ENCODE measurements around the gene LRRC18. TPM values are rescaled to one million over a fixed set of nuclear protein-coding genes. Genes with fewer than 3 reads are reported as not detected.

Gene LRRC18
- total RNA-seq, 1 experiment from 2014 or later, result not detected

GRCh38 chr10:48884179-48885045 is 55.2 kb downstream of the LRRC18 start:
- Histone ChIP-seq H4K91ac (ENCODE audit: insufficient read length, low read depth, low read length) (no peak overlapping the region), H3K4ac (ENCODE audit: low read depth, low read length) (no peak overlapping the region), H2BK120ac (ENCODE audit: low read depth, low read length, poor library complexity, severe bottlenecking) (no peak overlapping the region), H3K23ac (ENCODE audit: insufficient read length, low read depth, low read length) (no peak overlapping the region), H3K27me3 (ENCODE audit: insufficient read depth, low read length) (no peaks in the 10 kb centered on the region), H3K9ac (ENCODE audit: extremely low read depth, insufficient read length, low read length) (no peak overlapping the region), H3K18ac (ENCODE audit: insufficient read length, low read depth, low read length) (no peak overlapping the region), H2BK12ac (ENCODE audit: insufficient read length, low read depth, low read length) (no peak overlapping the region), H4K8ac (replicated peaks; ENCODE audit: insufficient read length, low read depth, low read length) (no peak overlapping the region), H3K9me3 (ENCODE audit: control insufficient read depth, low read depth, low read length) (no peaks in the 10 kb centered on the region), H3T11ph (ENCODE audit: low read length) (no peak overlapping the region), H3K79me2 (ENCODE audit: insufficient read depth, low read length) (no peaks in the 10 kb centered on the region), H3K56ac (ENCODE audit: insufficient read length, low read depth, low read length) (no peak overlapping the region), H2BK5ac (ENCODE audit: insufficient read length, low read length) (no peak overlapping the region), H3K27ac (ENCODE audit: insufficient read length, low read depth, low read length) (no peak overlapping the region), H4K5ac (ENCODE audit: insufficient read length, low read depth, low read length) (no peak overlapping the region), H2BK20ac (ENCODE audit: low read depth, low read length, poor library complexity, severe bottlenecking) (no peak overlapping the region), H4K20me1 (ENCODE audit: control insufficient read depth, insufficient read depth, insufficient read length) (no peaks in the 10 kb centered on the region), H3K4me1 (ENCODE audit: insufficient read depth, low read length) (peaks cover 3% of the 10 kb centered on the region; the same call in 1 of the 2 replicates), H2AK5ac (ENCODE audit: insufficient read length, low read length) (no peak overlapping the region), H3K79me1 (ENCODE audit: insufficient read depth, low read depth, low read length, poor library complexity, severe bottlenecking) (no peaks in the 10 kb centered on the region), H2AFZ (ENCODE audit: low read length) (no peak overlapping the region), H3K14ac (ENCODE audit: insufficient read depth, low read length) (no peak overlapping the region), H3K23me2 (ENCODE audit: insufficient read length, low read depth, low read length, poor library complexity, severe bottlenecking) (no peaks in the 10 kb centered on the region), H2BK15ac (ENCODE audit: low read depth, low read length) (no peak overlapping the region), H3K4me2 (ENCODE audit: insufficient read depth, insufficient read length, low read length) (no peak overlapping the region)
- TF ChIP-seq CTCF (conservative IDR thresholded peaks at IDR 0.05), result no peak
- Mint-ChIP-seq H3K9me3 (peaks cover 0 to 4% of the 10 kb centered on the region in 2 experiments; a peak in 2 of 5 replicates), H3K27me3 (ENCODE audit: low read depth) (no peaks in the 10 kb centered on the region; the same call in 1 of the 2 replicates), H3K36me3 (ENCODE audit: insufficient read depth in 1 of 3, low read depth in 3 of 3) (no peaks in the 10 kb centered on the region; a peak in 2 of 7 replicates), H3K27ac (no peak overlapping the region), H3K4me1 (peaks cover 3 to 9% of the 10 kb centered on the region in 2 experiments; a peak in 3 of 4 replicates), H3K4me3 (no peak overlapping the region)
- DNase-seq, result no peak
- no CpG with 5 or more reads among the region's 9 CpGs for WGBS (ENCODE audit: extremely low coverage, insufficient read length, low lambda C conversion rate)

Data from H9 (cell line).